Hematopoietic multipotent progenitor cell treated with erythropoietin and hydrocortisone succinate and interleukin-3 and kit ligand, for 6 days (in vitro differentiated cells): Measurements from ENCODE around the gene CHD9.
A peak's percentile ranks its signal among the peaks of the same experiment; 100 is the strongest.
"Not testable (repeated sequence)": the region's sequence is repeated elsewhere in the genome, so short reads cannot be mapped to it uniquely, and the experiment has no call there.

ENCODE experiments used
- DNase-seq: peaks from one replicate; pipeline ENCODE4 v3.0.0-alpha.2; 2015

Gene CHD9

GRCh38 chr16:53211253-53211652 lies 156.5 kb downstream of the CHD9 start:
- no peak for DNase-seq

GRCh38 chr16:53212893-53213223 lies 158.1 kb downstream of the CHD9 start:
- DNase-seq = no peak

DNA sequence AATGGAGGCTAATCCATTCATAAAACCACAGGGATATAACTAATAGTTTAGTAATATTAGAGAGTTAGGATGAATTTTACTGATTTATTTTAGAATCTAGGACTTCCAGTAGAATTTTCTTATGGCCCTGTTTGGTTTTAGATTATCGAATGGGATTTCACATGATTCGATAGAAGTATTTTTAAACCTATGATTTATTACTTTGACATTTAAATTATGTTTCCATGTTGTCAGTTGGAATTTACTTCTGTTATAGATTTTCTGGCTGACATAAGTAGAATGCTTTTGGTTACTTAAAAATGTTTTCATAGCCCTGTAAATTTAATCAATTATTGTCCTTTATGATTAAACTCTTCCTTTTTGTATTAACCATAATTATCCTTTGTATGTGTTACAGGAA lies 158.8 kb downstream of the CHD9 start:
- no peak for DNase-seq

- peak; percentile 66 for DNase-seq
Observed at GRCh38 chr16:53216798-53217197, 162.0 kb downstream of the CHD9 start.

DNA sequence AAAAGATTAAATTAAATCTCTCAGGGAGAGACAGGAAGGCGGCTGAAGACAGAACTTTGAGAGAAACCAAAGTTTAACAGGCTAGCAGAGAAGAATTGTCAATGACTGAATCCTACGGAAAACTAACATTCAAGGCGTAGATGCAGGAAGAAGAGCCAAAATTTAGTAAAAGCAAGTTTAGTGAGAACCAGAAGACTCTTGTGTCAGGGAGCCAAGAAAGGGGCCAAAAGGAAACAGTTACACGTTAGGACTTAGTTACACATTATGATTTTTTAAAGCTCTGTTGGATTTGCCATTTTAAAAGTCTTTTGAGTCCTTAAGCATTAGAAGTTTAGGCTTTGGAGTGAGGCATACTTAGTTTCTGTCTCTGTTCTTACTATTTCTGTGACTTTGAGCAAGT lies 164.6 kb downstream of the CHD9 start:
- DNase-seq = no peak

GRCh38 chr16:53219795-53220454 lies 165.1 kb downstream of the CHD9 start:
- DNase-seq = no peak

DNA sequence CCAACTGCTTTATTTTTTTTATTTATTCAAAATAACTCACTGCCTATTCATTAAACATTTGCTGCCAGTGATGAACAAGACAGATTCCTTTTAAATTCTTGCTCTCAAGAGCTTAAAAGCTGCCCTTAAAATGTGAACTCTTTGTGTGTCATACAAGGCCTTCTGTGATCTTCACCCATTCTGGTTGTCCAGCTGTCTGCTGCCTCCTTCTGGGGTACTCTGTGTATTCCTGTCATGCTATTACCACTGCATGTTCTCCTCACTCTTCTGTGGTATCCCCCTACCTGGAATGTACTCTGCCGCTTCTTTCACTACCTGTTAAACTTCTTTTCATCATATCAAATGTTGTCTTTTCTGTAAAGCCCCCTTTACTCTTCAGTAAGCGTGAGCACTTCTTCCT lies 165.8 kb downstream of the CHD9 start:
- peak; percentile 63 for DNase-seq

DNA sequence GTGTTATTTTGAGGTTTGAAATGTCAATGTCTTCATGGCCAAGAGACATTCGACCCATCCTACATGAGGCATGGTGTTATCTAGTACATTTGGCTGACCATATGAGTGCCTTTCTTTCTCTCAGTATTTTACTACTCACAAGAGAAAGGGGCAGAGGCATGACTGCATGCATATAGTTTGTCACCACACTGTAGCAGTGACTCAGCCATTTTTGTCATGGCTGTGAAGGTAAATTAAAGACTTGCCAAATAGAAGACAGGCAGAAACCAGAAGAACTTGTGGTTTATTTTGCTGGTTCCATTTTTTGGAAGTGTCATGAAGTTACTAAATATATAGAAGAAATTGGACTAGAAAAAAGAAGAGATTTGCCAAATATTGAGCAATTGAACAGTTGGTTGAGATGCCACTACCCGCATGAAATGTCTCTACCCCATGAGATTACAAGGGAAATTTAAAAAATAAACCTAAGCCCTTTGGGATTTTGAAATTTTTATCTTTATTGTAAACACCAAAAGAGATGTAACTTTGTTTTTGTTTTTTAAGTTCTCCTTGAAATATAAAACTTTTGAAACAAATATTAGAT lies 170.3 kb downstream of the CHD9 start:
- DNase-seq = peak; percentile 80

DNA sequence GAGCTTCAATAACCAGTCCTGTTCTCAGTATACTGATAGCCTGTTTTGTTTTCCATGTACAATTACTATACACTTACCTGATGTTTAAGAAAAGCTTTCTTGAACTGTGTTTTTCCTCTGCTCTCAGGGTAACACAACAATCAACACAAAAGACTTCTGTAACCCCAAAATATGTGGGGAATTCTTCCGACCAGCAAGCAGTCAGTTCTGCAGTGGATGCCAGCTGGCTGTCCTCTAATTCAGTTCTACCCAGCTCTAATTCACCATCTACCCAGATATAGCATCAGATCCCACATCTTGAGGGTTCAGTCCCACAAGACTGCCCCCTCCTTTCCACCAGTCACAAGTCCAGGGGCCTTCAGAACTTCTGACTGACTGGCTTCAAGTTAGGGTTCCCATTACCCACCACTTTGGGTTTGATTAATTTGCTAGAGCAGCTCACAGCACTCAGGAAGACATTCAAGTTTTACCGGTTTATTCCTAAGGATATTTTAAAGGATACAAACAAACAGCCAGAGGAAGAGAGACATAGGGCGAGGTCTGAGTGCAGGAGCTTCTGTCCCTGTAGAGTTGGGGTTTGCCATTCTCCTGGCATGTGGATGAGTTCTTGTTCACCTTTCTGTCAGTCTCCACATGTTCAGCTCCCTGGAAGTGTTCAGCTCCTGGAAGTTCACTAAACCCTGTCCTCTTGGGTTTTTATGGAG lies 178.2 kb downstream of the CHD9 start:
- no peak for DNase-seq

GRCh38 chr16:53234836-53235235 lies 180.0 kb downstream of the CHD9 start:
- no peak for DNase-seq

DNA sequence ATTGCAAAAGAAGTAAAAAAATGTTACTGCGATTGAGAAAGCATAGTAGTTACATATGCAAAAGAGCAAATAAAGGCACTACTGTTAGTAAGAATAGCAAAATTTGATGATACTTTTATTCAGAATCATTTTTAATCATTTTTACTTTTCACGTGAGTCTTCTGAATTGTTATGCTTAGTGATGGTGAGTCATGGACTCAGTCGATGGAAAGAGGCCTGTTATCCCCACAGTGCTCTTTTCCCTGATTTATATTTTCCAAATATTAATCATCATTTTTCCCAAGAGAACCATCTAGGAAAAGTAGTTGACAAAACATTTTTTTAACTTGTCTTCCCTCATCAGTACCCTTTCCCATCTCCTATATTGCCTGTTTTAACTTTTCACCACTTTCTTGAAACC lies 181.1 kb downstream of the CHD9 start:
- no peak for DNase-seq

DNA sequence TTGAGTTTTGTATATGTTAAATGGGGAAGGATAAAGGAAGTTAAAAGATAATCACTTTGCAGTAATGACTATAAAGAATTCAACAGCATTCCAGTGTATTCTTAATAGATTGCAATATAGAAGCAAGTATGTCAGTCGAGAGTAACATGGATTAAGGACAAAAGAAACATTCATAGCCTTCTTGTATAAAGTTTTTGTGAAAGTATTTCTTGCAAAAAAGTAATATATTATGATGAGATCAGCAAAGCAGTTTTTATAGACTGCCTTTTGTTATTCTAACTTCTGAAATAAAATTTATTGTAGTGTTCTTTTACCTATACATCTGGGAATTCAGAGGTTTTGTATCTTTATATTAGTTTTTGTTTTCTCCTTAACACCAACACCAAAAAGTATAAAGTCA lies 194.5 kb downstream of the CHD9 start:
- no peak for DNase-seq

DNA sequence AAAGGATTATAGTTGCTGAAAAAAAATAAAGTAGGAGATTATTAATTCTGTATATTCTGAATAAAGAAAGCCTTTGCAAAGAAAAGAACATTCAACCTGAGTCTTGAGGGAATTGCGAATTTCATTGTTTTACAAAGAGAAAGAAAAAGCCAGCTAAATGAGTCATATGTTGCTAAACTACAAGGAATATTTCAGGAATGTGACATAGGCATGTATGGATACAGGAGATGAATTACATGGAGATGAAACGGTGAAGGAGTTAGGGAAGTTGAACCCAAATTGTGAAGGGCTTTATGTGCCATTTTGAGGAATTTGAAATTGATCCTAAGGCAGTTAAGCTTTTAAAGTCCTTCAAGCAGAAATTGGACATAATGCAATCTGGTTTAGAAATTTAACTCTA lies 202.2 kb downstream of the CHD9 start:
- DNase-seq = no peak

- no peak for DNase-seq
Observed at GRCh38 chr16:53258809-53259208, 204.0 kb downstream of the CHD9 start.

DNA sequence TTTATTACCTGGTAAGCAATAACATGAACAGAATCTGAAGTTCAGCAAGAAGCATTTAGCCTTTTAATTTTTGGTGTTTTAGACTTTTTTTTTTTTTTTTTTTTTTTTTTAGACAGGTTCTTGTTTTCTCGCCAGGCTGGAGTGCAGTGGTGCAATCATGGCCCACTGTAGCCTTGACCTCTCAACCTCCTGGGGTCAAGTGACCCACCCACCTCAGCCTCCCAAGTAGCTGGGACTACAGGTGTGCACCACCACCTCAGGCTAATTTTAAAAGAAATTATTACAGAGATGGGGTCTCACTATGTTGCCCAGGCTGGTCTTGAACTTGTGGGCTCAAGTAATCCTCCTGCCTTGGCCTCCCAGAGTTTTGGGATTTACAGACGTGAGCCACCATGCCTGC lies 206.5 kb downstream of the CHD9 start:
- DNase-seq = no peak

DNA sequence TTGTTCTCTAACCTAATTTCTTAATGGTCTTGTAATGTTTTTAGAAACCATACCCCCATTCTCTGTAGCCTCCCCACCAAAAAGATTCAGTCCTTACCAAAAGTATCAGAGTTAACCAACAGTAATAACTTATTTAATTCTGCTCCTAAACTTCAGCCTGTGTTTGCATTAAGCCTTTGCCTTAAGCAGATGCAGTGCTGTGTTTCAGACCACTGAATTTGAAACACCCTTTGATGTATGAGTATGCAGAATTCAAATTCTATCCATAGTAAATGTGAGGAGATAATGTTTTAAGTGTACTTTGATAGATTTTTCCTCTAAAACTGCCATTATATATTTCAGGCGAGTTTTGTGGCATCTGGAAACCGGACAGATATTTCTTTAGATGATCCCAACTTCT lies 207.9 kb downstream of the CHD9 start:
- DNase-seq = no peak

- DNase-seq = no peak
Observed at GRCh38 chr16:53266156-53266555, 211.4 kb downstream of the CHD9 start.

DNA sequence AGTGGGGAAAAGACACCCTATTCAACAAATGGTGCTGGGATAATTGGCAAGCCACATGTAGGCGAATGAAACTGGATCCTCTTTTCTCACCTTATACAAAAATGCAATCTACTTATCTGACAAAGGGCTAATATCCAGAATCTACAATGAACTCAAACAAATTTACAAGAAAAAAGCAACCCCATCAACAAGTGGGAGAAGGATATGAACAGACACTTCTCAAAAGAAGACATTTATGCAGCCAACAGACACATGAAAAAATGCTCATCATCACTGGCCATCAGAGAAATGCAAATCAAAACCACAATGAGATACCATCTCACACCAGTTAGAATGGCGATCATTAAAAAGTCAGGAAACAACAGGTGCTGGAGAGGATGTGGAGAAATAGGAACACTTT lies 223.7 kb downstream of the CHD9 start:
- DNase-seq = not testable (repeated sequence)

GRCh38 chr16:53281280-53281679 lies 226.5 kb downstream of the CHD9 start:
- no peak for DNase-seq

DNA sequence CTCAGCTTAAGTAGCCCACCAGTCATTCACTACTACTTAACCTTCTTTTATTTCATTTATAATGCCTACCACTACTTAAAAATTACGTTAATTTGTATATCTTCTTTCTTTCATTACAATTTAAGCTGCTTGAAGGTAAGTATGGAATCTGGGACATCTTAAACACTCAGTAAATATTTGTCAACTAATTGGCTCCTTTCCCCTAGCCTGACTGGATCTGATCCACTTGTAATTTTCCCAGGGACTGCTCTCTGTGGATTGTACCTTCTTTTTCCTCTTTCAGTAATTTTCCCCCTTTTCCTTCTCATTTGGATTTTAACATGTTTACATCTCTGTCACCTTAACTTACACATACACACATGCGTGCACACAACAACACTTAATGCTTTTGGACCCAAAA lies 227.1 kb downstream of the CHD9 start:
- DNase-seq = no peak

DNA sequence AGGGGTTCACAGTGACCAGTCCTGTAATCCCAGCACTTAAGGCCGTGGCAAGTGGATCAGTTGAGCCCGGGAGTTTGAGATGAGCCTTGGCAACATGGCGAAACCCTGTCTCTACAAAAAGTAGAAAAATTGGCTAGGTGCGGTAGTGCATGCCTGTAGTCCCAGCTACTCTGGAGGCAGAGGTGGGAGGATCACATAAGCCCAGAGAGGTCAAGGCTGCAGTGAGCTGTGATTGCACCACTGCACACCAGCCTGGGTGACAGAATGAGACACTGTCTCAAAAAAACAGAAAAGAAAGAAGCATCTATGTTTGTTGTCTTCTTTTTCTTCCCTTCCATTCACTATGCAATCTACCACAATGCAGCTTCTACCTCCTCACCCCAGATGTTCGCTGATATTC lies 227.5 kb downstream of the CHD9 start:
- no peak for DNase-seq

- peak; percentile 62 for DNase-seq
Observed at GRCh38 chr16:53282975-53283946, 228.5 kb downstream of the CHD9 start.

DNA sequence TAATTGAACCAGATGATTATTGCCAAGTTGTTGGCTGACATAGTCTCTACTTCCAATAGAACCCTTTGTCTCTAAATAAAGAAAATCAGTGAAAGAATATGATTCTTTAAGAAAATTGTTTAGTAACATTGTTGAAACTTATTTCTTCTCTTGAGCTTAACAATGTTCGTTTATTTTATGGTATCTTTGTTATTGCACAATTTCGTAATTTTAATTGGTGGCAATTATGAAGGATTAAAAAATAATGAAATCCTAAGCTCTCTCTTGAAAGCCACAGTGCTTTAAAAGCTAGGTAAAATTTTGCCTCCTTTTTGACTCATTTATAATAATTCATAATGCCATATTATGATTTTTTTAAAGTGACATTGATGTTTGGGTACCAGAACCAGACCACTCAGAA lies 230.4 kb downstream of the CHD9 start:
- DNase-seq = no peak

- no peak for DNase-seq
Observed at GRCh38 chr16:53290520-53290919, 235.7 kb downstream of the CHD9 start.
